Left ventricle myocardium inferior (tissue), 1 donor: Measurements from ENCODE around the gene PRR9. TPM values are rescaled to one million over a fixed set of nuclear protein-coding genes. Genes with fewer than 3 reads are reported as not detected.
"Not testable (repeated sequence)": the region's sequence is repeated elsewhere in the genome, so short reads cannot be mapped to it uniquely, and the experiment has no call there.

Experiments
- DNase-seq: peaks from one replicate; pipeline ENCODE4 v3.0.0-alpha.2; 2020
- H3K27ac ChIP-seq: fragments of 200-600 bp; replicated peaks from 2 replicates; pipeline ENCODE4 v1.8.0; 2021
- H3K27me3 ChIP-seq: fragments of 200-600 bp; 2 replicates; pipeline ENCODE4 v1.8.0; 2021; ENCODE audit warnings: low read depth
- H3K36me3 ChIP-seq: fragments of 200-600 bp; 2 replicates; pipeline ENCODE4 v1.8.0; 2021
- H3K4me1 ChIP-seq: fragments of 200-600 bp; 2 replicates; pipeline ENCODE4 v1.8.0; 2021
- H3K4me3 ChIP-seq: fragments of 200-600 bp; 2 replicates; pipeline ENCODE4 v1.8.0; 2021; ENCODE audit warnings: mild to moderate bottlenecking, moderate library complexity
- H3K9me3 ChIP-seq: fragments of 200-600 bp; replicated peaks from 2 replicates; pipeline ENCODE4 v1.8.0; 2021
- intact Hi-C: fragments of 100-400 bp; cut with micrococcal nuclease; formaldehyde crosslinking; loops from one replicate; pipeline ENCODE4 v1.11.0; 2022
- total RNA-seq: library from RNA; stranded (reverse); fragmentation: NEBNext Ultra II Directional; extraction: Animal tissue kit (Norgen Biotek cat#: 25700); gene quantifications from one replicate; pipeline ENCODE4 v1.2.1, GENCODE V29; 2021
- TF ChIP-seq, protein P1 (sequence below): fragments of 200-600 bp; IDR thresholded peaks from 2 replicates; pipeline ENCODE4 v1.8.0; 2021; ENCODE audit warnings: antibody characterized with exemption, mild to moderate bottlenecking, borderline replicate concordance
- donor health status: DM: no; HTN: yes; CAD: no; lungs with severe emphysema.

PRR9 gene
- total RNA-seq, 1 donor from 2014 or later = not detected

- TF ChIP-seq, protein P1, sequence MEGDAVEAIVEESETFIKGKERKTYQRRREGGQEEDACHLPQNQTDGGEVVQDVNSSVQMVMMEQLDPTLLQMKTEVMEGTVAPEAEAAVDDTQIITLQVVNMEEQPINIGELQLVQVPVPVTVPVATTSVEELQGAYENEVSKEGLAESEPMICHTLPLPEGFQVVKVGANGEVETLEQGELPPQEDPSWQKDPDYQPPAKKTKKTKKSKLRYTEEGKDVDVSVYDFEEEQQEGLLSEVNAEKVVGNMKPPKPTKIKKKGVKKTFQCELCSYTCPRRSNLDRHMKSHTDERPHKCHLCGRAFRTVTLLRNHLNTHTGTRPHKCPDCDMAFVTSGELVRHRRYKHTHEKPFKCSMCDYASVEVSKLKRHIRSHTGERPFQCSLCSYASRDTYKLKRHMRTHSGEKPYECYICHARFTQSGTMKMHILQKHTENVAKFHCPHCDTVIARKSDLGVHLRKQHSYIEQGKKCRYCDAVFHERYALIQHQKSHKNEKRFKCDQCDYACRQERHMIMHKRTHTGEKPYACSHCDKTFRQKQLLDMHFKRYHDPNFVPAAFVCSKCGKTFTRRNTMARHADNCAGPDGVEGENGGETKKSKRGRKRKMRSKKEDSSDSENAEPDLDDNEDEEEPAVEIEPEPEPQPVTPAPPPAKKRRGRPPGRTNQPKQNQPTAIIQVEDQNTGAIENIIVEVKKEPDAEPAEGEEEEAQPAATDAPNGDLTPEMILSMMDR = peak; percentile 51
- intact Hi-C loops, H3K4me1 ChIP-seq, DNase-seq, H3K36me3 ChIP-seq, H3K4me3 ChIP-seq, H3K9me3 ChIP-seq, H3K27ac ChIP-seq: not testable (repeated sequence)
- H3K27me3 ChIP-seq = peaks cover 63% of the 10 kb centered on the region
Measured at GRCh38 chr1:153229076-153229829, 11.9 kb downstream of the PRR9 start.

- TF ChIP-seq, protein P1 = no peak
- Histone ChIP-seq H3K36me3 (no peaks in the 10 kb centered on the region), H3K9me3 (no peaks in the 10 kb centered on the region), H3K27ac (no peak overlapping the region), H3K4me1 (no peaks in the 10 kb centered on the region), H3K27me3 (peaks cover 55% of the 10 kb centered on the region), H3K4me3 (no peak overlapping the region)
- intact Hi-C loops = no loop called here
- no peak for DNase-seq
Measured at GRCh38 chr1:153231363-153231762, 14.0 kb downstream of the PRR9 start.

DNA sequence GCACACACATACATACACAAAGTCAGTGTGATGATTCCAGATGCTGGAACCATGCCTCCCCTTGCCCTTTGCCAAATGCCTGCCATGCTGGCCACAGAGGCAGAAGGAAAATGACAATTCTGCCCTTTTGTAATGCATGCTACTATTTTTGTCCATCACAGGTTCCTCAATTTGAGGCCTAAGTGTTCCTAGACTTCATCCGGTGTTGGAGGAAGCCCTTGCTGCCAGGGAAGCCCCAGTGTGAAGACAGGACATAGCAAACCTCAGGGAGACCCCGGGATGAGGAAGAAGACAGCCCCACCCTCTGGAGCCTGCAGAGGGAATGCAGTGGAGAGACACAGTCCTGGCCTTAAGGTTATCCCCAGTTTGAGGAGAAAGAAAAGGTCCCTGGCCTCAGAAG, 14.4 kb downstream of the PRR9 start:
- H3K4me1 ChIP-seq = no peaks in the 10 kb centered on the region
- H3K4me3 ChIP-seq = no peak overlapping the region
- H3K27me3 ChIP-seq = peaks cover 50% of the 10 kb centered on the region
- TF ChIP-seq, protein P1 = no peak
- no peak for DNase-seq
- no peaks in the 10 kb centered on the region for H3K9me3 ChIP-seq
- intact Hi-C loops = no loop called here
- no peak overlapping the region for H3K27ac ChIP-seq
- H3K36me3 ChIP-seq = no peaks in the 10 kb centered on the region

DNA sequence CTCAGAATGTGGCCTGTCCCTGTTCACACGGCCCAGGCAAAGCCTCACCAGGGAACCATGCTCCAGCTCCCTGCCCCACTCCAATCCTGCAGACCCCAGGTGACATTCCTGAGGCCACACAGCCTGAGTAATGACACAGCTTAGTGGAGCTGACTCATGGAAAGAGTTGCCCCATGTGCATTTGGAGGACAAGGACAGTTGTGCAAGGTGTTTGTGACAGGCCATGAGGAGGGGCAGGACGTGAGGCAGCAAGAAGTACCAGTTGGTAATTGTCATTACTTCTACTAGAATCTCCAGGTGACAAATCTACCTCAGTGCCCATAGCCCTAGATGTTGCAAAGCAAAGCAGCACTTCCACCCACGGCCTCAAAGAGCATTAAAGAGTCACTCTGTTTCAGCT, 15.2 kb downstream of the PRR9 start:
- no peak overlapping the region for H3K4me3 ChIP-seq
- no peaks in the 10 kb centered on the region for H3K4me1 ChIP-seq
- no peak for DNase-seq
- TF ChIP-seq, protein P1 = no peak
- no peaks in the 10 kb centered on the region for H3K36me3 ChIP-seq
- intact Hi-C loops = no loop called here
- no peaks in the 10 kb centered on the region for H3K9me3 ChIP-seq
- no peak overlapping the region for H3K27ac ChIP-seq
- H3K27me3 ChIP-seq = peaks cover 43% of the 10 kb centered on the region

- no peak overlapping the region for H3K4me3 ChIP-seq
- H3K27ac ChIP-seq = no peak overlapping the region
- no peaks in the 10 kb centered on the region for H3K9me3 ChIP-seq
- no peak for DNase-seq
- no peaks in the 10 kb centered on the region for H3K4me1 ChIP-seq
- TF ChIP-seq, protein P1 = no peak
- no peaks in the 10 kb centered on the region for H3K36me3 ChIP-seq
- intact Hi-C loops = no loop called here
- H3K27me3 ChIP-seq = peaks cover 36% of the 10 kb centered on the region
Measured at GRCh38 chr1:153233448-153233847, 16.1 kb downstream of the PRR9 start.
